Measurements from ENCODE around the gene FAM114A2.

FAM114A2 gene

DNA sequence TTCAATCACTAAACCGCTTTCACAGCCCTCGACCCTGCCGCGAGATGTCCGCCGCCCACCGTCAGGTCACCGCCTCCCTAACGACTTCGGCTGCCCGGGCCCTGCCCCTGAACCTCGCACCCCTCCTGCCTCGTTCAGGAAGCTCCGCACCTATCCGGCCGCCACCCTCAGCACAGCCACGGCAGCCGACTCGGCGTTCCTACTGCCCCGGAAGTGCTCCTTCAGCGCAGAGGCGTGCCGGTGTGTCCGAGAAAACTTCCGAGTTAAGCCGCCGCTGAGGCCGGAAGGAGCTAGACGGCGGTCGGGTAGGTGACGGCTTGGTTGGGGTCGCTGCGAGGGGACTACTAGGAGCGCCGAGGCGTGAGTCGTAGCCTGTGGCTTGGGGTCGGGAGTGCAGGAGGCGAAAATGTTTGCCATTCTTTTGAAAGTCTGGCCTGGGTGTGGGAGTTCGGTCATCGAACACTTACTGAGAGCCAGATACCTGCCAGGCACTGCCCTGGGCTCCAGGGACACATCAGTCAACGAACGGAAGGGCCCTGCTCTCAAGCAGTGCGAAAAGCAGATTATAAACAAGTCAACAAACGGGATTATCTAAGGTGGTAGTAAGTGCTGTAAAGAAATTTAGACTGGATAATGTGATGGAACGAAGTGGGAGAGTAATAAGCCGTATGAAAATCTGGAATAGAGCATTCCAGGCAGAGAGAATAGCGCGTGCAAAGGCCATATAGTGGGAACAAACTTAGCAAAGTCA, at the start of gene FAM114A2, which contains the start of gene MFAP3:
Gene FAM114A2, minus strand, starts transcription at position 204 of the 751 bp plus-strand sequence. CDS start 3,957 bp downstream, outside the sequence.
Gene MFAP3, plus strand, starts transcription at position 261 of the 751 bp plus-strand sequence. CDS start 10,756 bp downstream, outside the sequence.
- in situ Hi-C loops (cut with MboI; ENCODE audit: low sequenced_read_pairs): no loop called here

DNA sequence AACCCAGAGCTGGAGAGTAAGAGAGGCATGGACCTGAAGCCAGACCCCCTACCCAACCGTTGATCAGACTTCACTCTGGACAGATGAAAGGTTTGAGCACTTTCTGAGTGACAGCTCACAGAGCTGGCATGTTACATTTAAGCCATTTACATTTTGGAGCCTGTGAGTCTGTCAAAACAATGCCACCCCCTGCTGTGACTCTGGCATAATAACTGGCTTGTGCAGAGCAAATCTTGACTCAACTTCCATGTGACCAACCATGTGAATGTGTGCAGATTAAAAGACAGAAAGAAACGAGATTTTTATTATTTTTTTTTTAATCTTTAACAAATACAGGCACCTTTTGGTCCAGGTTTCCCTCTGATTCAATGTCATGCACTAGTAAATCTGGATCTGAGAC, 48.5 kb upstream of the FAM114A2 start:
- in situ Hi-C loops (cut with MboI; ENCODE audit: low sequenced_read_pairs): no loop called here

DNA sequence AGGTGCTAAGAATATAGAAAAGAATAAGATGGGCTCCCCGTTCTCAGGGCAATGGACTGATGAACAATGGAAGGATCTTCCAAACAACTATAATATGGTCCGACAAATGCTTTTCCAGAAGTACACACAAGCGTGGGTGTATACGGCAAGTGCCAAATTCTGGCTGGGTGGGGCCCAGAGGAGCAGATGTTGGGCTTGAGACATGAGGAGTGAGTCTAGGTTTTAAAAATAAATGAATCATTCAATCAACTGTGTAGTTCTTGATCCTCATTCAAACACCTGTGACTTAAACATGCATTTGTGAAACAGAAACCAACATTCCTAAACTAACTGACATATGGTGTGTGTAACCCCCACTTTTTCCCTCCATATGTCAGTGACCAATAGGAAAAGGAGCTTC, 47.9 kb upstream of the FAM114A2 start:
- in situ Hi-C loops (cut with MboI; ENCODE audit: low sequenced_read_pairs): no loop called here

DNA sequence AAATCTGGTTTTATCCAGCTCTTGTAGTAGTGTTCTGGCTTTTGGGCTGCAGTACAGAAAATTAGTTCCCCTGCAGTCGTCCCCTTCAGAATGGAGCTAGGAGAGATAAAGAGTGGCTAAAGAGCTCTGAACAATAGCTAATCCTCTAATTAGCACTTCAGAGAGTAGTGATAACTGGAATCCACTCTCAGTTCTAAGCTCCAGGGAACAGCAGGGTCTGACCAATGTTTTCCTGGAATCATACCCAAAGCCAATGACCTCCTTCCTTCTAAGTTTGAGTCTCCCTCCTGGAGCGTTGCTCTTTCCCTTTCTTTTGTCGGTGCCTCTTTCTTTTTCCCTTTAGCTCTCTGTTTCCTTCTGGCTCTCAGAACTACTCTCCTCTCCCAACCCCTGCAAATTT, 47.4 kb upstream of the FAM114A2 start:
- in situ Hi-C loops (cut with MboI; ENCODE audit: low sequenced_read_pairs): no loop called here

DNA sequence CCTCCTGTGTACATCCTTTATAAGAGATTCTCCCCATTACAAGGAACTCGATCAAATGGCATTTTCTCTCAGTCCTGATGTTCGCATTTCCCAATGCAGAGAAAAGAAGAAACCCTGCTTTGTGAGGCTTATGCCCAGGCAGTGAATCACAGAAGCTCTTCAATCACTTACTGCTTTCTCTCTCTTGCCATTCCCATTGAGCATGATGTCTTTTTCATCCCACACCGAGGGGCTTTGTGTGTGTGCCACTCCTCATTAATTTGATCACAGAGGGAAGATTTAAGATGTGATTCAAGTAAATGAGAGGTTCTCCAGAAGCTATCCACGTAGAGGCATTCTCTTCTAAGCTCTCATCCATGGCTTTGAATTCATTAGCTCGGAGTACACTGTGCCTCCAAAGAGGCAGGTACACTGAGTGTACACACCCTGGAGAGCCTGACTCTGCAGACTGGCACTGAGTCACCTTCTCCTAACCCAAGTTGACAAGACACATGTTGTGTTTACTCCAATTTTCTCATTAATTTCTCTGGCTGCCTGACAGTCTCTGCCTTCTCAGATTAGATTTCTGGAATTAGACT, 45.4 kb upstream of the FAM114A2 start:
- in situ Hi-C loops (cut with MboI; ENCODE audit: low sequenced_read_pairs): no loop called here

DNA sequence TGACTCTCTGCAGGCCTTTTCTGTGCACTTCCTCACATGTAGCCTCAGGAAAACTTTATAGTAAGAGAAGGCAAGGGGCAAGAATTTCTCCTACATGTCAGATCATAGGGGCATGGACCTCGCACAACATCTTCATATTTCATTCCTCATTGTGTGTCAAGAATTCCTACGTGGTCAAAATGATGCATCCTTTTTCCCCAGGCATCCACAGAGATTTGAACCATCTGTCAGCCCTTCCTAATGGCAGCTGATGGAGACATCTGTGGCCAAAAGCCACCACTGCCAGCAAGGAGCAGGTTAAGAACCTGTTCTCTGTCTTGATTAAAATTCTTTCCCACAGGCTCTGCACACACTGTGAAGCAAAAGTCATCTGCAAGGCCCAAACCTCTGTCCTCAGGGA, 42.5 kb upstream of the FAM114A2 start:
- in situ Hi-C loops (cut with MboI; ENCODE audit: low sequenced_read_pairs): no loop called here

DNA sequence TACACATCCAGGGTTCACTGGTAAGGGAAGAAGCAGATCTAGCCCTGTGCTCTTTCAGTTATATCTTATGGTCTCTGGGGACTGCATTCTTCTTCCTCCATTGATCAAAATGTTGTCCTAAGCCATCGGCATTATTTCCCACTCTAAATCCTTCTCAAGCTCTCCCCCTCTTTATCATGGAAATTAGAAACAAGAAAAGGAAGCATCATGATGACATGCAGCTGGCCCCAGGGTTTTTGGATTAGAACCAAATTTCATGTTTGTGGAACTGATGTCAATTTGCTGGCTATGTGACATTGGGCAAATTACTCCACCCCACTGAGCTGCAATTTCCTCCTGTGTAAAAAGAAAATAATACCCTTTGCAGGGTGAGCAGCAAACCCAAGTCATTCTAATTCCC, 39.6 kb upstream of the FAM114A2 start:
- in situ Hi-C loops (cut with MboI; ENCODE audit: low sequenced_read_pairs): loop anchor here (10.0 kb wide), 1 partner anchor 327 kb away; no protein-coding TSS in a partner anchor

DNA sequence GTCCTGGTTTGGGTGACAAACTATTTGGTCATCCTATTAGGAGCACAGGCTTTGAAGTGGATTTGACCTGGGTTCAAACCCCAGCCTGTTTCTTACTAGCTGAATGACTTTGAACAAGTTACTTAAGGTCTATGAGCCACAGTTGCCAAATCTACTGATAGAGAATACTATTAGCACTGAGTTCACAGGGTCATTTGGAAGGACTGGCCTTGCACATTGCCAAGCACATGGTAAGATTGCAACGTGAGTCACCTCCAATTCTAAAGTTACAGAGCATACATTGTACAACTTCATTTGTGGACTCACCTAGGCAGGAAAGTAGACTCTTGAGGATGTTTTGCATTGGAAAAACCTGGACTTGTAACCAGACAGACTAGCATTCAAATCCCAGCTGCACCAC, 39.0 kb upstream of the FAM114A2 start:
- in situ Hi-C loops (cut with MboI; ENCODE audit: low sequenced_read_pairs): loop anchor here (10.0 kb wide), 1 partner anchor 327 kb away; no protein-coding TSS in a partner anchor

DNA sequence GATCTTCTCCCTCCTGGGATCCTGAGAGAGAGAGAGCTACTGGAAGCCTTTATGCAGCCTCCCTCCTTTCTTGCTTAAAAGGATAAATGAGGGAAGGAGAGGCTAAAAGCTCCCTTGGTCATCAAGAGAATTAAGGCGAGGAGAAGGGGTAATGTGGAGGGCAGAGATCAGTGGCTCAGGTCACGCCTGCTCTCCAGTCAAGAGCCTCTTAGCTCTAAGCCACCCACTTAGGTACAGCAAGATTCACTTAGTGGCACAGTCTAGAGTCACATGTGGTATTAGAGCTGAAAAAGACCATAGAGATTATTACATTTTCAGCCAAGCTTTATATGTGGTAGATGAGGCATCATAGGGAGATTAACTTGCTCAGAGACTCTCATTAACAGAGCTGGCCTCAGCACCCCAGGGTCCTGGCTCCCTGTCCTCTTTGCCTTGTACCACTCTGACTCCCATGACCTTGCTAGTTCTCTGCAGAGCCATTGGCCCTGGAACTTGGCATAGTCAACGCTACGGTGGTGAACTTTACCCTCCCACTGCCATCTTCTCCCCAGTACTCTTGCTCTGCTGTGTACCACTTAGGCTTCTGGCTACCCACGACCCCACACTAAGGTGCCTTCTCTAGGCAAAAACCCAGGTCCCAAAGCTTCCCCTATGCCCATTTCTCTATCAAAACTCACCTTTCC, 37.7 kb upstream of the FAM114A2 start:
- in situ Hi-C loops (cut with MboI; ENCODE audit: low sequenced_read_pairs): loop anchor here (10.0 kb wide), 1 partner anchor 328 kb away; no protein-coding TSS in a partner anchor

DNA sequence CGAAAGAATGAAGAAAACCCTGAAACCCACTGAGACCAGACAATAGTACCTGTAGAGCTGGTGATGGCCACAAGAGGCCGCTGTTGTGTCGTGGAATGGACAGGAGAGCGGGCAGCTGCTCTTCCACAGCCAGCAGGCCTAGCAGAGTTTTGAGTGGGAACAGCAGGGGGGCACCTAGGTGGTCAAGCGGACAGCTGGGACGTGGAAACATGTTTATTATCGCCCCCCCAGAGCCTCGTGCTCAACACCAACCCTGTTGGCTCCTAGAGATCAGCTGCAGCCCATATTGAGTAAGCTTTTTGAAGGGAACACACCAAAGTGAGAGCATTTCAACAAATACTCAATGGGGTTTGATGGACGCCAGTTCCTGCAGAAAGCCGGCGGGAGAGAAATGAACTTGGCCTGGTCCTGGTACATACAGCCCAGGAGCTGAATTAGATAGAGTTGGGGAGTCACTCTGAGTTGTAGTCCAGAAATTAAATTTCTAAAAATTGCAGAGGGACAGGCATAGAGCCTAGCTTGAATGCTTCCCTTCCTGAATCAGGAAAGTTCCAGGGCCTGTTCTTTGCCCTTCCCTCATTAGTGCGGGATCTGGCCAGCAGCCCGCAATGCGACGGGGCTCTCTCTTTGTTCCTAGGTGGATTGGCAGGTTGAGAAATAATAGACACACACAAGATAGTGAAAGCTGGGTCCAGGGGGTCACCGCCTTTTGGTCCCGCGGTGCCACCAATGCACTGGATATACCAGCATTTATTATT, 33.9 kb upstream of the FAM114A2 start:
- in situ Hi-C loops (cut with MboI; ENCODE audit: low sequenced_read_pairs): loop anchor here (10.0 to 25.0 kb wide), 2 partner anchors 332 to 540 kb away; no protein-coding TSS in a partner anchor

DNA sequence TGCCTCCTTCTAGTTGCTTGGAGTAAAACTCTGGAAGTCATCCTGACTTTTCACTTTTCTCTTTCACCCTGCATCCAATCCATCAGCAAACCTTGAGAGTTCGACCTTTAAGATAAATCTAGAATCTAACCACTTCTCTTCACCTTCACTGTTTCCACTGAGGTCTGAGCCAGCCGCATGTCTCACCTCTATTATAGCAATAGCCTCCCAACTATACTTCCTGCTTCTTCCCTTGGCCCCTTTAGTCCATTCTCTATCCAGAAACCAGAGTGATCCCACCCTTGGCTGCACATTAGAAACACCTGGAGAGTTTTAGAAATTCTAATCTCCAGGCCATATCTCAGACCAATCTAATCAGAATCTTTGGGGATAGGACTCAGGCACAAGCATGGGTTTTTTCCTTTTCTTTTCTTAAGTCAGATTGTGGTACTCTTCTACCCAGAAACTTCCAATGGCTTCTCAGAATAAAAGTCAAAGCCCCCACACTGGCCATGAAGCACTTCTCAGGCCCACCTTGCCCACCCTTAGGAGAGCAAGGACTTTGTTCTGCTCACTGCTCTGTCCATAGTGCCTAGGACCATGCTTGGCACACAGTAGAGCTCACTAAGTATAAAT, 33.2 kb upstream of the FAM114A2 start:
- in situ Hi-C loops (cut with MboI; ENCODE audit: low sequenced_read_pairs): loop anchor here (10.0 to 25.0 kb wide), 2 partner anchors 333 to 540 kb away; no protein-coding TSS in a partner anchor

DNA sequence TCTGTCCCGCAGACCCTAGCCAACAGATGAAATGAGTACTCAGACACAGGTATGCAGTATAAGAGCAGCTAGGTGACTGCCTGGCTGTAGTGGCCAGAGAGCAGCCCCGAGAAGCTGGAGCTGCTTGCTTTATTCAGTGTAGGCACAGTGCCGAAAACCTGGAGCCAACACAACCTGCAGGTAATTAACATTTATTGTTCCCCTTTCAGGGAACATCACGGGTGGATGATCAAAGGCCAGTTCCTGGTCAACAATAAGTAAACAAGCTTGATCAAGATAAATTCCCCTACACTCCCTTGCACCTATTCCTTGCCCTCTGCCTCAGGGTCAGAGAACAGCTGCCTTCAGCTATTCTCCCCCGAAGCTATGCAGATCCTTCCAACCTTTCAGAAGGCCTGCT, 31.1 kb upstream of the FAM114A2 start:
- in situ Hi-C loops (cut with MboI; ENCODE audit: low sequenced_read_pairs): loop anchor here (10.0 to 25.0 kb wide), 2 partner anchors 335 to 542 kb away; no protein-coding TSS in a partner anchor

DNA sequence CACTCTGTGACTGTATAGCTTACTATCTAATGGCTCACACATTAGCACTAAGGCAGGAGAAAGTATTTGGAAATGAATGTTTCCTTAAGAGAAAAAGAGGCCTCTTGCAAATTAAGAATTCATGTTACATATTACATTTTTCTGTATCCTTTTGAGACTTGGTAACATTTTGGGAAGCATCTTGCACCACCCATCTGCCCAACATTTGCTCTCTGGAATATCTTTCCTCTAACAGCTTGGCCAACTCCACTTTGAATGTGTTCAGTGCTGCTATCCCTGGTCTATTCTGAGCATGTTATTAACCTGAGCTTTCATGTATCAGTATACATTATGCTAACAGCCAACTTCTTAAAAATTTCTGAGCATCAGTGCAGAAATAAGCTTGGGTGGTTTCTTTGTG, 27.3 kb upstream of the FAM114A2 start:
- in situ Hi-C loops (cut with MboI; ENCODE audit: low sequenced_read_pairs): loop anchor here (25.0 kb wide), 1 partner anchor 546 kb away; no protein-coding TSS in a partner anchor

DNA sequence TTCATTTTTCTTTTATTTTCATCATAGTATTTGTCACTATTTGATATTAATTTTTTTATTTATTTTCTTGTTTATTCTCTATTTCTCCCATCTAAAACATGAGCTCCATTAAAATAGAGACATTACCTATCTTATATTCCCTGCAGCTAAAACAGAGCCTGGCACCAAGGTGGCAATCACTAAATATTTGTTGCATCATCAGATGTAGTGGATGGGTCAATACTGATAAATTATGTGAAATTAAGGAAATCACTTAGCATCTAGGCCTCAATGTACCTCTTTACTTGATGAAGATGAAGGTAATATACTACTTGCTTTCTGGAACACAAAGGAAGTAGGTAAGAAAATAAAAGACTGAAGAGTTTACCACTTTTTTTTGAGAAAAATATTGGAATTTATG, 24.7 kb upstream of the FAM114A2 start:
- in situ Hi-C loops (cut with MboI; ENCODE audit: low sequenced_read_pairs): loop anchor here (25.0 kb wide), 1 partner anchor 549 kb away; no protein-coding TSS in a partner anchor

DNA sequence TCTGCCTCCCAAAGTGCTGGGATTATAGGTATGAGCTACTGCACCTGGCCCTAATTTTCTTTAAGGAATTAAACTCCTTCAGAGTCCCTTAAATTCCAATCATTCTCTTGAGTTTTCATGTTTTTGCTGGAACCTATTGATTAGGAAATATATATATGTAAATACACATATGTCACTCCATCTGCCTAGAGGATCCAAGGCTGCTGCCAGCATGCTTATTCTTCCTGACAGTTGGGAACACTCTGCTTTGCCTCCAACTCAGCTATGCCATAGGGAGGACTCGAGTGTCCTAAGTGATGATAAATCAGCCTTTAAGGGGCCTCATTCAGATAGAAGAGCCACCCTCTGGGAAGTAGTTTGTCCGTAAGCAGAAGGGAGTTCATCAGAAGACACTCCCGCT, 21.9 kb upstream of the FAM114A2 start:
- in situ Hi-C loops (cut with MboI; ENCODE audit: low sequenced_read_pairs): loop anchor here (25.0 kb wide), 1 partner anchor 552 kb away; no protein-coding TSS in a partner anchor

DNA sequence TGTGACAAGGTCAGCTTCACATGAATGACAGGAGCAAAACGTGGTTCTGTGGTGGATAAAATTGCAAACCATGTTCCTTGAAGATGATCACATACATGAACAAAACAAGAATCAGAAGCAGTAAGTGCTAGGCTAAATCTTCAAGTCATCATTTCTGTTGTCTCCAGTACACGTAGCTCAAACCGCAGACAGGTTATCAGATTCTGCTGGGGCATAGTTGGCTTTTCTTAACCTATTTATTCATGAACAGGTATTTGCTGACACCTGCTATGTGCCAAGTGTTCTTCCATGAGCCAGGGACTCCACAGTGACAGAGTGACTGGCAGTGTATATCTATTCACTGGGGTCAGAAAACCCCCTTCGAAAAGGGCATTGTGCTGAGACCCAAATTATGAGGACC, 20.9 kb upstream of the FAM114A2 start:
- in situ Hi-C loops (cut with MboI; ENCODE audit: low sequenced_read_pairs): loop anchor here (25.0 kb wide), 1 partner anchor 553 kb away; no protein-coding TSS in a partner anchor

DNA sequence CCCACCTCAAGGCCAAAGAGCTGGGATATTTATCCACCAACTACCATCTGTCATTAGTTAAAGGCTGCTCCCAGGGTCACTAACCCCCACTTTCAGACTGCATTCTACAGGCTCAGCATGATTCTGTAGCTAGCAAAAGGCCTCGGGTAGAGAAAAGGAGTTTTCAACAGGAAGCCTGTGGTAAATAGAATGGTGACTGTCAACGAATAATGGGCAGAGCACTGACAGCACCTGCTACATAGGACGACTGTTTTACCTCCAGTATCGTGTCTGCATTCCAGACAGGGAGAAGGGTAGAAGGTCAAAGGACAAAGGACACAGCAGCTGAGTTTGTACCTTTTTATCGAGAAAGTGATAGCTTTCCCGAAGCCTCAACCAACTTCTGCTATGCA, 20.3 kb upstream of the FAM114A2 start:
- in situ Hi-C loops (cut with MboI; ENCODE audit: low sequenced_read_pairs): loop anchor here (25.0 kb wide), 1 partner anchor 553 kb away; no protein-coding TSS in a partner anchor

DNA sequence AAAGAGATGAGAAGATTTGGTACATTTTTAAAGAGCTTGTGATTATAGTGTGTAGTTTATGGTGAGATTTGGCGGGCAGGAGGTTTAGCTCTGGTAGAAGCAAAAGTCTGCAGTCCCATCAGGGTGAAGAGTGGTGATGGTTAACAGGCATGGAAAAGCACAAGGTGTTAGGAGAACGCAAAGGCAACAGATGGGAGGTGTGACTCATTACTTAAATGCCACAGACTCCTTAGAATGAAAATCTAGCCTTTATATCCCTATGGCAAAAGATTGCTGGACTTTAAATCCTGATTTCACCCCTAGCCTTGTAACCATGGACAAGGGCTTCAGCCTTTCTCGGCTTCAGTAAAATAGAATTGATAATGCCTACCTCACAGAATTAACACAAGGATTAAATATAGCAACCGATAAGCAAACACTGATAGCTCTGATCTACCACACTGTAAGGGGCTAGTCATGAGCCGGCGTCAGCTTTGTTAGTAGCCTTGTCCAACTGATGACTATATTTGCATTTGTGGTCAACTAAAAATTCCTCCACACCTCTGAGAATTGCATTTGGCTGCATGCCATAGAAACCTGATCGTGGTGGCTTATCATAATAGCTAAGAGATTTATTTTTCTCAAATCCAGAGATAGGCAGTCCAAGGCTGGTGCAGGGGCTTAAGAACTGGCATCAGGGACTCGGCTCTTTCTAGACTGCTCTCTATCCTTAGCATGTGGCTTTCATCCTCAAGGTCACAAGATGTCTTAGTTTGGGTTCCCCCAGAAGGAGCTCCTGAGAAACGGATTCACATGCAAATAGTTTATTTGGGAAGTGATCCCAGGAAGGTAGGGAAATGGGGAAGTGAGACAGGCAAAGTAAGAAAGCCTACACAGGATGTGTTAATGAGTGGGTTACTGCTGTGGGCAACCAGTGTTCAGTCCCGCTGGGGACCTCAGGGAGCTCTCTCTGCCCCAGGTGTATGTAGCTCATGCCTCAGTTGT, 19.6 kb upstream of the FAM114A2 start:
- in situ Hi-C loops (cut with MboI; ENCODE audit: low sequenced_read_pairs): loop anchor here (25.0 kb wide), 1 partner anchor 554 kb away; no protein-coding TSS in a partner anchor

DNA sequence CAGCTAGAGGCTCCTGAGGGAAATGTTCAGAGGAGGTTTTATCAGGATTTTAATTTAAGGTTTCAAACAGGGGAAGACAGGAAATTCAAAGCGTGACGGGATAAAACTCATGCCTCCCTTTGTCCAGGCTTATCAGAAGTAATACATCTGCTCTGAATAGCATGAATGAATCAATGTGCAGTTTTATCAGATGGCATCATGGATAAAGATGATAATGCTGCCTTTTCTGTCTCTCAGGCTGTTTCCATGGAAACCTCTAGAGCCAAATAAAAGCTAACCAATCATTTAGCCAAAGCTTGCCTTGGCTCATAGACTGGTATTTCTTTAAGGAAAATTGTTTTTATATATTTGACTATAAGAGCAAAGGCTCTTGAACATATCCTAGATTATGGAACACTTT, 16.5 kb upstream of the FAM114A2 start:
- in situ Hi-C loops (cut with MboI; ENCODE audit: low sequenced_read_pairs): loop anchor here (25.0 kb wide), 1 partner anchor 557 kb away; no protein-coding TSS in a partner anchor
